Fibroblast of pulmonary artery (primary cell): Measurements from ENCODE around the gene PTPRO.
A peak's percentile ranks its signal among the peaks of the same experiment; 100 is the strongest.

Source experiments
- DNase-seq: peaks from one replicate; pipeline ENCODE4 v3.0.0-alpha.2; 2010; ENCODE audit warnings: low read depth
- H3K4me3 ChIP-seq: replicated peaks from 2 replicates; pipeline ENCODE4 v1.5.1; 2011; ENCODE audit warnings: low read depth, mild to moderate bottlenecking, control low read depth, low read length, moderate library complexity
- CTCF ChIP-seq: IDR thresholded peaks from 2 replicates; pipeline ENCODE4 v1.5.1; 2011; ENCODE audit warnings: mild to moderate bottlenecking, control low read depth, low read length, inconsistent platforms; ENCODE audit errors: missing control alignments

PTPRO gene

GRCh38 chr12:15368812-15369211 is 46.5 kb downstream of the PTPRO start:
- H3K4me3 ChIP-seq: no peak overlapping the region
- TF ChIP-seq CTCF: no peak
- DNase-seq: no peak

- no peak overlapping the region for H3K4me3 ChIP-seq
- DNase-seq: no peak
- TF ChIP-seq CTCF: no peak
Observed at GRCh38 chr12:15372352-15372751, 50.0 kb downstream of the PTPRO start.

GRCh38 chr12:15387772-15388171 is 65.5 kb downstream of the PTPRO start:
- DNase-seq: no peak

GRCh38 chr12:15389561-15389960 is 67.3 kb downstream of the PTPRO start:
- no peak for TF ChIP-seq CTCF
- no peak overlapping the region for H3K4me3 ChIP-seq
- no peak for DNase-seq

More at GRCh38 chr12:15387772-15388171, 65.5 kb downstream of the PTPRO start:
- no peak for TF ChIP-seq CTCF
- no peak overlapping the region for H3K4me3 ChIP-seq

GRCh38 chr12:15393037-15393436 is 70.7 kb downstream of the PTPRO start:
- DNase-seq: no peak
- TF ChIP-seq CTCF: no peak
- no peak overlapping the region for H3K4me3 ChIP-seq

GRCh38 chr12:15393995-15394394 is 71.7 kb downstream of the PTPRO start:
- no peak overlapping the region for H3K4me3 ChIP-seq
- no peak for TF ChIP-seq CTCF
- DNase-seq: no peak

GRCh38 chr12:15404485-15404884 is 82.2 kb downstream of the PTPRO start:
- no peak for TF ChIP-seq CTCF
- no peak overlapping the region for H3K4me3 ChIP-seq
- DNase-seq: peak; percentile 44
